IPS DF 6.9 (cell line): ENCODE measurements around the gene C11orf21.
A peak's percentile ranks its signal among the peaks of the same experiment; 100 is the strongest.

Experiments used
- DNase-seq: peaks from one replicate; pipeline ENCODE4 v3.0.0-alpha.2; 2013; ENCODE audit warnings: low read depth, low spot score
- H3K27ac ChIP-seq: one replicate; pipeline ENCODE4 v1.5.1; 2013; ENCODE audit warnings: low read length, control low read depth
- H3K27me3 ChIP-seq: 2 replicates; pipeline ENCODE4 v1.6.1; 2013; ENCODE audit warnings: mild to moderate bottlenecking, low read length; ENCODE audit not compliant: control insufficient read depth, insufficient read depth
- H3K36me3 ChIP-seq: 2 replicates; pipeline ENCODE4 v1.6.1; 2013; ENCODE audit warnings: low read length; ENCODE audit not compliant: control insufficient read depth, insufficient read depth
- H3K4me1 ChIP-seq: 2 replicates; pipeline ENCODE4 v1.6.1; 2013; ENCODE audit warnings: low read length; ENCODE audit not compliant: control insufficient read depth, insufficient read depth
- H3K4me3 ChIP-seq: 2 replicates; pipeline ENCODE4 v1.5.1; 2013; ENCODE audit warnings: mild to moderate bottlenecking, low read length
- H3K9me3 ChIP-seq: 2 replicates; pipeline ENCODE4 v1.6.1; 2013; ENCODE audit warnings: low read length, inconsistent platforms; ENCODE audit not compliant: control insufficient read depth, insufficient read depth
- WGBS: extraction: QIAGEN DNeasy Blood & Tissue Kit; methylation state at CpG from one replicate; pipeline ENCODE4 v1.1.7; 2013; ENCODE audit warnings: mixed read lengths, missing lambda C conversion rate; ENCODE audit not compliant: insufficient read length, insufficient coverage; 5-methylcytosine and 5-hydroxymethylcytosine counted together

C11orf21 gene

DNA sequence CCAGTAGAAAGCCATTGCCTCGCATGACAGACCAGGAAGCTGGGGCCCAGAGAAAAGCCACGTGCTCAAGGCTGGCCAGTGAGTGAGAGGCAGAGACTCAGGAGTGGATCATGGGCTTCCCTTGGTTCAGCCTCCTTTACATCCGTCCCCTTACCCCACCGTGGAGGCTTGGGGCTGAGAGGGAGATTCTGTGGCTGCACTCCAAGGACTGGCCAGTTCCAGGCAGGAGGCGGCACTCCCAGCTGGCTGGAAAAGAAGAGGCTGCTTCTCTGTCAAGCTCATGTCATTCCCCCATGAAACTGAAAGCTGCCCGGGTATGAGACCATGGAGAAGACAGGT is 24.7 kb downstream of the C11orf21 start:
- Histone ChIP-seq H3K36me3 (no peaks in the 10 kb centered on the region), H3K27ac (no peak overlapping the region), H3K9me3 (no peaks in the 10 kb centered on the region), H3K4me3 (no peak overlapping the region), H3K4me1 (peaks cover 3% of the 10 kb centered on the region; the same call in 1 of the 2 replicates), H3K27me3 (peaks cover 13% of the 10 kb centered on the region)
- DNase-seq, result no peak
- no CpG with 5 or more reads among the region's 6 CpGs for WGBS

DNA sequence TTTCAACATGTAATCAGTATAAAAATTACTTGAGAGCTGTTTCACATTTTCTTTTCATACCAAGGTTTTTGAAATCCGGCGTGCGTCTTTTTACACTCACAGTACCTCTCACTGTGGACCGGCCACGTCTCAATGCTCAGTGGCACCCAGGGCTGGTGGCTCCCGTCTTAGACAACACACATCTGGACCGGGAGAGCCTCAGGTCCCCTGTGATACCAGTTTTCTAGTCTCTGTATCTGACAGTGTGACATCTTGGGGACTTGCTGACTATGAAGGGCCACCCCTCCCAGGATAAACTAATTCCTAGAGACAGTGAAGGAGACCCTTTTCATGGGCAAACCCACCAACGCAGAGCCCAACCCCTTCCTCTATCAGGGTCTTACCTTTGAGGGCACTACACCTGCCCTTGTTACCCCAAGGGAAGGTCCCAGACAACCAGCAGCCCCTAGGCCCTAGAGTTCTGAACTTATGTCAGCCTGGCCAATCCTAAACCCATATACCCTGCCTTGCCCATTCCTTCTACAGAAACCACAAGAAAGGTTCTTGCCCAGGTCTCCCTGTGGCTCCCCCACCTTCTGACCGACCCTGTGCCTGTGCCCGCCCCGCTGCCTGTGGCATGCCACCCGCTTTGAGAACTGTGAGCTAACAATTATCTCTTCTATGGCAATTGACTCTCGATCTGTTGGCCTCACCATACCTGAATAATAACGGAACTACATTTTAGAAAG is 25.3 kb downstream of the C11orf21 start:
- H3K36me3 ChIP-seq, result no peaks in the 10 kb centered on the region
- H3K4me1 ChIP-seq, result peaks cover 5% of the 10 kb centered on the region
- no peak overlapping the region for H3K27ac ChIP-seq
- H3K9me3 ChIP-seq, result no peaks in the 10 kb centered on the region
- WGBS, result no CpG with 5 or more reads among the region's 14 CpGs
- H3K4me3 ChIP-seq, result no peak overlapping the region
- H3K27me3 ChIP-seq, result peaks cover 18% of the 10 kb centered on the region
- no peak for DNase-seq

- Histone ChIP-seq H3K27me3 (peaks cover 26% of the 10 kb centered on the region), H3K4me3 (no peak overlapping the region), H3K4me1 (peaks cover 7% of the 10 kb centered on the region), H3K27ac (no peak overlapping the region), H3K36me3 (no peaks in the 10 kb centered on the region), H3K9me3 (no peaks in the 10 kb centered on the region)
- no peak for DNase-seq
- no CpG with 5 or more reads among the region's 30 CpGs for WGBS
Observed at GRCh38 chr11:2275334-2276279, 26.1 kb downstream of the C11orf21 start.

- no CpG with 5 or more reads among the region's 12 CpGs for WGBS
- Histone ChIP-seq H3K27me3 (peaks cover 34% of the 10 kb centered on the region), H3K9me3 (no peaks in the 10 kb centered on the region), H3K4me3 (no peak overlapping the region), H3K36me3 (no peaks in the 10 kb centered on the region), H3K4me1 (peaks cover 7% of the 10 kb centered on the region), H3K27ac (no peak overlapping the region)
- no peak for DNase-seq
Observed at GRCh38 chr11:2273771-2274170, 27.9 kb downstream of the C11orf21 start.

DNA sequence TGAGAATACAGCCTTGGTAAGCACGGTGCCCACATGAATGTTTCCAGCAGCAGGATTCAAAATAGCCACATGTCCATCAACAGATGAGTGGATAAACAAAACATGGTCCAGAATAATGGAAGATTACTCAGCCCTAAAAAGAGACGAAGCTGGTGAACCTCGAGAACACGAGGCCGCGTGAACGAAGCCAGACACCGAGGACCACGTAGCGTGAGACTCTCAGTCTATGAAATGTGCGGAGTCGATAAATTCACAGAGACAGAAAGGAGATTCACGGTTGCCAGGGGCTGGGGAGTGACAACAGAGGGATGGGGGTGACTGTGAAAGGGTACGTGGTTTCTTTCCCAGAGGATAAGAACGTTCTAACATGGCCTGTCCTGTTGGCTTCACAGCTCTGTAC is 28.4 kb downstream of the C11orf21 start:
- no peak overlapping the region for H3K27ac ChIP-seq
- no peak overlapping the region for H3K4me3 ChIP-seq
- DNase-seq, result no peak
- H3K27me3 ChIP-seq, result peaks cover 35% of the 10 kb centered on the region
- H3K36me3 ChIP-seq, result no peaks in the 10 kb centered on the region
- no CpG with 5 or more reads among the region's 15 CpGs for WGBS
- peaks cover 7% of the 10 kb centered on the region for H3K4me1 ChIP-seq
- H3K9me3 ChIP-seq, result no peaks in the 10 kb centered on the region

- no peak overlapping the region for H3K4me3 ChIP-seq
- peaks cover 39% of the 10 kb centered on the region for H3K27me3 ChIP-seq
- no CpG with 5 or more reads among the region's 7 CpGs for WGBS
- H3K9me3 ChIP-seq, result no peaks in the 10 kb centered on the region
- no peak for DNase-seq
- no peaks in the 10 kb centered on the region for H3K36me3 ChIP-seq
- H3K4me1 ChIP-seq, result peaks cover 5% of the 10 kb centered on the region
- H3K27ac ChIP-seq, result no peak overlapping the region
Observed at GRCh38 chr11:2272946-2273280, 28.8 kb downstream of the C11orf21 start.

DNA sequence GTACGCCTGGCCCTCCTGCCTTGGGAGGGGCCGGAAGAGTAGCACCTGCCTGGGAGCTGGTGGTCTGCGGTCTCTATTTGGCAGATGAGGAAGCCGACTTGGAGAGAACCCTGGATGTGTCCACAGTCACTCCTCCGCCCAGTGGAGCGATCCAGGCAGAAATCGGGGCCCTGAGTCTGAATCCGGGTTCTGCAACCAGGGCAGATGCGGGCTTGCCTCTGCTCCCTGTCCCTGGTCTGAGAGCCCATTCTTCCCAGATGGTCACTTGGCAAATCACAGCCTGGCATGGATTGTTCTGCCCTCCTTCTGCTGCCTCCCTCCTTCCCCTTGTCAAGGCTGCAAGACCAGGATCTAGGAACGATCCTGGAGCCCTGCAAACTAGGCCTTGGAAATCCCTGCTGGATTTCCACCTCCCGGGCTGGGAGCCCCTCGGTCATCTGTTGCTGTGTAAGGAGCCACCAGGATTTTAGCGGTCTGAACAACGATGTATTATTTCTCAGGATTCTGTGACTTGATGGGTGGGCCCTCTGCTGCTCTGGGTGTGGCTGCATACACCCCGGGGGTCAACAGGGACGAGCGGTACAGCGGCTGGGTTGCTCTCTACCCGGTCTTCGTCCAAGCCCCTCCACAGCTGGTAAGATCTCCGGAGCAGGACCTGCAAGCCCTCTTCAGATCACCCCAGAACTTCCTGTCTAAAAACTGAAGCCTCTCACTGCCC is 29.3 kb downstream of the C11orf21 start:
- DNase-seq, result no peak
- H3K9me3 ChIP-seq, result no peaks in the 10 kb centered on the region
- no CpG with 5 or more reads among the region's 21 CpGs for WGBS
- H3K36me3 ChIP-seq, result no peaks in the 10 kb centered on the region
- no peak overlapping the region for H3K4me3 ChIP-seq
- H3K4me1 ChIP-seq, result peaks cover 5% of the 10 kb centered on the region
- H3K27ac ChIP-seq, result no peak overlapping the region
- peaks cover 40% of the 10 kb centered on the region for H3K27me3 ChIP-seq

DNA sequence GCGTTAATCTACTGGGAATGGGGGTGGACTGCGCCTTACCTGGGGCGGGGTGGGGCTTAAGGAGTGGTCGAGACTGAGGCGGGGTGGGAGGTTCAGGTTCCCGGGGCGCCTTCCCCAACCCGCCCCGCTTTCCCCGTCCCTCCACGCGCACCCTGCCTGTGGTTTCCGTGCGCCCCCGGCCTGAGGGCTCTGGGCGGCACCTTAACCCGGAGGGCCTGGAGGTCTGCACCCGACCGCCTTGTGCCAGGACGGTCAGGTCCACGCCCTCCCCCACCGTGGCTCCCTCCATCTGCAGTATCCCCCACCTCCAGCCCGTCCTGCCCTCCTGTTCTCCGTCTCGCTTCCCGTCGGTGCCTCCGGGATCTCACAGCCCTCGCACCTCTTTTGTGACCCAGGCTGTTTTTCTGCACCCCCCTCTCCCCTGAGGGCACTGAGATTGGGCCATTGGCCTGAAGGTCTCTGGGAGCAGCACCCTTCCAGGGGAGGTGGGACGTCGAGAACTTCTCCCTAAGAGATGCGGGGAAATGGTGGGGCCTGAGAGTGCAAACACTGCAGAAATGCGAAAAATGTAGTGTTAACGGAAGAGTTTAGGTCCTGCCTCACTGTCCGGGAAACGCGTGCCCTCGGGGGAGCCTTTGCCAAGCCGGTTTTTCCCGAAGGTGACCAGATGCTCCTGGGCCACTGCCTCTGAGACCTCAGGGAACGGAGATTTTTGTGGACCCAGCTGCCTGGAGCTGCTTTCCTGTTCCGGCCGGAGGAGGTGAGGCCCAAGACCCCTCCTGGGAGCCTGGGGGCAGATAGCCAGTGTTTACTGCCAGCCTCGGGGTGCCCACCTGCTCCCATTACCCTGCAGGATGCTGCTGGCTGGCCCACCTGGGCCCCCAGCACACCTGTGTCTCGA is 30.1 kb downstream of the C11orf21 start:
- Histone ChIP-seq H3K9me3 (no peaks in the 10 kb centered on the region), H3K4me3 (peak overlapping the region; percentile 8; the same call in 1 of the 2 replicates), H3K4me1 (peaks cover 5% of the 10 kb centered on the region), H3K27ac (no peak overlapping the region), H3K36me3 (no peaks in the 10 kb centered on the region), H3K27me3 (peaks cover 40% of the 10 kb centered on the region)
- WGBS, result no CpG with 5 or more reads among the region's 45 CpGs
- no peak for DNase-seq

DNA sequence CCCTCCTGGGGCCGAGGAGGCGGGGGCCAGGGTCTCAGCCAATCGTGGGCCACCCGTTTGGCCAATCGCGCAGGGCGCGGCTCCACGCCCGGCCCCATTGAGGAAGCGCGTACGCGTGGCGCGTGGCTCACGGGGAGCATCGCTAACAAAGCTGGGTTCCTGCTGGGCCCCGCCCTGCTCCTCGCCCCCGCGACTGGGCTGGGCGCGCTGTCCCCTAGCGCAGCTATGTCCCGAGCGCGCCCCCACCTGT is 30.7 kb downstream of the C11orf21 start:
- H3K9me3 ChIP-seq, result no peaks in the 10 kb centered on the region
- H3K4me1 ChIP-seq, result peaks cover 5% of the 10 kb centered on the region
- no peak overlapping the region for H3K27ac ChIP-seq
- DNase-seq, result no peak
- peaks cover 40% of the 10 kb centered on the region for H3K27me3 ChIP-seq
- no peaks in the 10 kb centered on the region for H3K36me3 ChIP-seq
- WGBS, result no CpG with 5 or more reads among the region's 28 CpGs
- peak overlapping the region; percentile 8; the same call in 1 of the 2 replicates for H3K4me3 ChIP-seq
